ENCODE data around the gene GADL1.

DNA sequence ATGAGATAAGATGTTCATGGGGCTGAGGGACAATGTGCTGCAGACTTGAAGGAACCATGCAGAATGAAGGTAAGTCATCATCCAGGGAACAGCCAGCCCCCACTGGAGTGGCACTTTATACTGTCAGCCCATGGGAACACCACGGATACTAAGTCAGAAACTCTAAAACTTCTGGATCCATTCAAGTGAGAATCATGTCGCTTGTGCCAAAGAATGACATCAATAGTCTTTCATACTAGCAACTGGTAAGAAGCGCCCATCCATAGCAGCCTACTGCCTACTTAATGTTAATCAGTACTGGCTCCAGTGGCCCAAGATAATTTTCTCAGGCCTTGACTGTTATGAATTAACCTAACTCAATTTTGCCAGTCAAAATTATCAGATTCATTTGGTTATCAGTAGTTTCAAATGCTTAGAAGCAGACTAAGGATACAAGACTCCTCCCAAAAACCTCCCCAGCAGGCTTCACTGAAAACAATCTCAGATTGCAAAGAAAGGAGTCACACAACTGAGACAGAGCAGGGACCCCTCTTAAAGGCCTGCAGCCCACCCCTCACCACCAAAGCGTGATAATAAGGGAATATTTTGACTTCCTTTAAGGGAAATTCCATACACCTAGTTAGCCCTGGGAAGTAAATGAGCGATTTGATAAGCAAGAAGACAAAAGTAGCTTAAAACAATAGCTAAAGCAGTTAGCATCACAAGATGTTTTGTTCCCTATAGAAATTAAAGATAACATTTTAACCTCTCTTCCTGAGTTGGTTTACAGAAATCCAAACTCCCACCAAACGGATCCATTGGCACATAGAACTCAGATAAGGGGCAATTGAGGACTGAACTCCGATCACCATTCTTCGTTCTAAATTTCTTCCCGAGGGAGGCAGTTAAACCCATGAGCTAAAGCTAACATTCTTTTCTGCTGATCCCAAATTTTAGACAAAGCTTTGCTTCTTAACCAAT lies 189.2 kb downstream of the GADL1 start:
- TF ChIP-seq, protein P1, sequence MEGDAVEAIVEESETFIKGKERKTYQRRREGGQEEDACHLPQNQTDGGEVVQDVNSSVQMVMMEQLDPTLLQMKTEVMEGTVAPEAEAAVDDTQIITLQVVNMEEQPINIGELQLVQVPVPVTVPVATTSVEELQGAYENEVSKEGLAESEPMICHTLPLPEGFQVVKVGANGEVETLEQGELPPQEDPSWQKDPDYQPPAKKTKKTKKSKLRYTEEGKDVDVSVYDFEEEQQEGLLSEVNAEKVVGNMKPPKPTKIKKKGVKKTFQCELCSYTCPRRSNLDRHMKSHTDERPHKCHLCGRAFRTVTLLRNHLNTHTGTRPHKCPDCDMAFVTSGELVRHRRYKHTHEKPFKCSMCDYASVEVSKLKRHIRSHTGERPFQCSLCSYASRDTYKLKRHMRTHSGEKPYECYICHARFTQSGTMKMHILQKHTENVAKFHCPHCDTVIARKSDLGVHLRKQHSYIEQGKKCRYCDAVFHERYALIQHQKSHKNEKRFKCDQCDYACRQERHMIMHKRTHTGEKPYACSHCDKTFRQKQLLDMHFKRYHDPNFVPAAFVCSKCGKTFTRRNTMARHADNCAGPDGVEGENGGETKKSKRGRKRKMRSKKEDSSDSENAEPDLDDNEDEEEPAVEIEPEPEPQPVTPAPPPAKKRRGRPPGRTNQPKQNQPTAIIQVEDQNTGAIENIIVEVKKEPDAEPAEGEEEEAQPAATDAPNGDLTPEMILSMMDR (IDR thresholded peaks at IDR 0.05; ENCODE audit: poor library complexity) = no peak
- TF ChIP-seq EZH2 (IDR thresholded peaks at IDR 0.05; ENCODE audit: borderline replicate concordance) = no peak

Data from hepatocyte (in vitro differentiated cells).